HepG2 (cell line): ENCODE data around the gene STARD10. TPM values are rescaled to one million over a fixed set of nuclear protein-coding genes. Genes with fewer than 3 reads are reported as not detected.

Source experiments
- ATAC-seq: fragments of 200-7000 bp; cut with Tn5 transposase; 3 replicates; pipeline ENCODE4 v1.9.1; 2020; ENCODE audit warnings: mild to moderate bottlenecking, moderate library complexity
- BruUV-seq: library from RNA; stranded (reverse); fragments of 400-500 nt; replicated peaks from 2 replicates; lab custom pipeline; 2021; lab: Mats Ljungman, UMichigan
- CTCF ChIA-PET: fragments of 300-600 bp; formaldehyde crosslinking; extraction: SDS; loops from one replicate; lab custom pipeline; 2021; ENCODE audit warnings: low total read pairs, inconsistent platforms, low intra/inter-chr PET ratio; lab: Yijun Ruan, JAX
- POLR2A ChIA-PET: fragments of 350-600 bp; sonication (Branson Sonifier 250); formaldehyde crosslinking; loops from one replicate; lab custom pipeline; 2020; ENCODE audit warnings: antibody characterized with exemption, inconsistent platforms; lab: Yijun Ruan, JAX
- DNase-seq: peaks from one replicate; pipeline ENCODE4 v3.0.0-alpha.2; 2015; ENCODE audit warnings: low spot score
- FAIRE-seq: peaks from 3 replicates; lab custom pipeline; 2011; peaks lifted over from hg19 to GRCh38; lab: Jason Lieb, UNC
- H2AFZ ChIP-seq: one replicate; pipeline ENCODE4 v1.6.1; 2011; ENCODE audit warnings: low read length, inconsistent platforms
- H3K27ac ChIP-seq: fragments of 300-600 bp; 3 replicates; pipeline ENCODE4 v1.8.0; 2011; ENCODE audit warnings: mixed run types, mild to moderate bottlenecking, mixed read lengths, low read length, inconsistent platforms; ENCODE audit not compliant: insufficient read depth; ENCODE audit errors: extremely low read length
- H3K27me3 ChIP-seq, 2 experiments: fragments of 200-600 bp in 1 of 2; 2 replicates in 1 of 2; 3 replicates in 1 of 2; pipeline versions ENCODE4 v1.6.0 to v1.8.0; 2011; ENCODE audit warnings: low read length in 2 of 2, mild to moderate bottlenecking in 2 of 2, moderate library complexity in 2 of 2, inconsistent platforms in 1 of 2; ENCODE audit not compliant: insufficient read depth in 2 of 2, control insufficient read depth in 1 of 2
- H3K36me3 ChIP-seq, 2 experiments: fragments of 200-600 bp in 1 of 2; replicated peaks in 1 of 2; 2 replicates in 1 of 2; 3 replicates in 1 of 2; pipeline versions ENCODE4 v1.5.1 to v1.8.0; 2011; ENCODE audit warnings: low read length in 2 of 2, inconsistent platforms in 1 of 2; ENCODE audit not compliant: insufficient read depth in 2 of 2, control insufficient read depth in 1 of 2
- H3K4me1 ChIP-seq: 2 replicates; pipeline ENCODE4 v1.5.1; 2012; ENCODE audit warnings: low read length, inconsistent platforms; ENCODE audit not compliant: insufficient read depth
- H3K4me2 ChIP-seq: 2 replicates; pipeline ENCODE4 v1.6.0; 2011; ENCODE audit warnings: low read depth, low read length, inconsistent platforms
- H3K4me3 ChIP-seq, 3 experiments: fragments of 200-600 bp in 1 of 3; sonication (generic), shearing (Covaris generic) in 1 of 3; replicated peaks in 1 of 3; 2 replicates each; pipeline ENCODE4 v1.5.1; 2011 to 2016; ENCODE audit warnings: low read length in 3 of 3, inconsistent platforms in 2 of 3, low read depth in 2 of 3, mild to moderate bottlenecking in 2 of 3, control low read depth in 1 of 3, mixed read lengths in 1 of 3; ENCODE audit not compliant: insufficient read depth in 1 of 3
- H3K79me2 ChIP-seq: one replicate; pipeline ENCODE4 v1.6.1; 2011; ENCODE audit warnings: low read length, inconsistent platforms; ENCODE audit not compliant: insufficient read depth
- H3K9ac ChIP-seq: 2 replicates; pipeline ENCODE4 v1.6.0; 2011; ENCODE audit warnings: mild to moderate bottlenecking, low read depth, low read length, inconsistent platforms; ENCODE audit not compliant: insufficient read depth
- H3K9me3 ChIP-seq: 2 replicates; pipeline ENCODE4 v1.5.1; 2012; ENCODE audit warnings: mild to moderate bottlenecking, low read length
- H4K20me1 ChIP-seq: 2 replicates; pipeline ENCODE4 v1.6.0; 2011; ENCODE audit warnings: inconsistent platforms, mild to moderate bottlenecking, low read length, moderate library complexity; ENCODE audit not compliant: insufficient read depth
- ETV6 ChIP-seq: sonication (generic); formaldehyde crosslinking; conservative IDR thresholded peaks from 2 replicates; pipeline ENCODE4 v1.4.0; 2020; ENCODE audit warnings: missing genetic modification reagents
- FOXM1 ChIP-seq: sonication (generic); formaldehyde crosslinking; IDR thresholded peaks from 2 replicates; pipeline ENCODE4 v1.5.0; 2020; ENCODE audit warnings: missing genetic modification reagents
- HDAC6 ChIP-seq: fragments of 200-600 bp; sonication (generic); IDR thresholded peaks from 2 replicates; pipeline ENCODE4 v1.7.0; 2017; ENCODE audit warnings: mild to moderate bottlenecking, antibody characterized with exemption, low read length, low read depth
- MEF2D ChIP-seq: sonication (generic); formaldehyde crosslinking; IDR thresholded peaks from 2 replicates; pipeline ENCODE4 v1.5.1; 2020; ENCODE audit warnings: mild to moderate bottlenecking, missing genetic modification reagents
- NFE2L2 ChIP-seq: fragments of 150-350 bp; IDR thresholded peaks from 2 replicates; pipeline ENCODE4 v1.6.1; 2014; ENCODE audit warnings: low read length
- SAFB2 ChIP-seq: sonication (generic); formaldehyde crosslinking; IDR thresholded peaks from 2 replicates; pipeline ENCODE4 v1.5.1; 2020; ENCODE audit warnings: missing genetic modification reagents, low read depth, mild to moderate bottlenecking, borderline replicate concordance
- ZKSCAN5 ChIP-seq: sonication (generic); formaldehyde crosslinking; IDR thresholded peaks from 2 replicates; pipeline ENCODE4 v1.5.1; 2020; ENCODE audit warnings: mild to moderate bottlenecking, missing genetic modification reagents
- ZNF232 ChIP-seq: sonication (generic); formaldehyde crosslinking; IDR thresholded peaks from 2 replicates; pipeline ENCODE4 v1.4.0; 2020; ENCODE audit warnings: missing genetic modification reagents, borderline replicate concordance
- ZNF460 ChIP-seq: sonication (generic); formaldehyde crosslinking; IDR thresholded peaks from 2 replicates; pipeline ENCODE4 v1.5.1; 2020; ENCODE audit warnings: missing genetic modification reagents, mild to moderate bottlenecking, borderline replicate concordance
- WGBS: methylation state at CpG from one replicate; pipeline ENCODE4 v1.1.6; 2017; ENCODE audit warnings: low lambda C conversion rate; 5-methylcytosine and 5-hydroxymethylcytosine counted together
- in situ Hi-C: cut with HindIII; loops from 2 replicates; pipeline ENCODE4 v1.10.0; 2017; ENCODE audit warnings: low pct_unique_long_range_greater_than_20kb; ENCODE audit not compliant: extremely low pct_ligation_motif_present
- intact Hi-C: fragments of 100-400 bp; cut with micrococcal nuclease; formaldehyde crosslinking; loops from one replicate; pipeline ENCODE4 v1.10.0; 2022; ENCODE audit not compliant: unreplicated experiment
- polyA plus RNA-seq, 8 experiments: library from polyadenylated mRNA; depleted of rRNA in 3 of 8; stranded (reverse) in 7 of 8; unstranded in 1 of 8; fragments of >200 nt; fragmentation: Illumina TruSeq in 4 of 8; extraction: Trizol in 4 of 8; gene quantifications; 2 replicates each; pipeline versions ENCODE4 v1.2.1 to v1.2.3, GENCODE V29; 2011 to 2016; ENCODE audit warnings: low read depth in 4 of 8, missing spikeins in 1 of 8, mixed read lengths in 1 of 8; ENCODE audit not compliant: insufficient read depth in 1 of 8
- total RNA-seq, 5 experiments: library from RNA; depleted of rRNA; stranded (reverse); fragments of >200 nt; fragmentation: Illumina TruSeq; extraction: Trizol; gene quantifications; 2 replicates each; pipeline ENCODE4 v1.2.3, GENCODE V29; 2016; ENCODE audit warnings: low read depth in 1 of 5
- TF ChIP-seq, protein P1 (sequence below): sonication (generic); formaldehyde crosslinking; IDR thresholded peaks from 2 replicates; pipeline ENCODE4 v1.5.0; 2020; ENCODE audit warnings: mild to moderate bottlenecking, missing genetic modification reagents, borderline replicate concordance
- TF ChIP-seq, protein P2 (sequence below): sonication (generic); formaldehyde crosslinking; IDR thresholded peaks from 2 replicates; pipeline ENCODE4 v1.4.0; 2020; ENCODE audit warnings: missing genetic modification reagents, mild to moderate bottlenecking, borderline replicate concordance
- TF ChIP-seq, protein P3 (sequence below): sonication (generic); formaldehyde crosslinking; IDR thresholded peaks from 2 replicates; pipeline ENCODE4 v1.8.0; 2022; ENCODE audit warnings: low read depth, missing genetic modification reagents

The STARD10 gene
- total and polyA plus RNA-seq, 2 of the 13 experiments (the other 11 are each of a cell fraction or from before 2014, with no cell fraction given), result 260 to 341 TPM

DNA sequence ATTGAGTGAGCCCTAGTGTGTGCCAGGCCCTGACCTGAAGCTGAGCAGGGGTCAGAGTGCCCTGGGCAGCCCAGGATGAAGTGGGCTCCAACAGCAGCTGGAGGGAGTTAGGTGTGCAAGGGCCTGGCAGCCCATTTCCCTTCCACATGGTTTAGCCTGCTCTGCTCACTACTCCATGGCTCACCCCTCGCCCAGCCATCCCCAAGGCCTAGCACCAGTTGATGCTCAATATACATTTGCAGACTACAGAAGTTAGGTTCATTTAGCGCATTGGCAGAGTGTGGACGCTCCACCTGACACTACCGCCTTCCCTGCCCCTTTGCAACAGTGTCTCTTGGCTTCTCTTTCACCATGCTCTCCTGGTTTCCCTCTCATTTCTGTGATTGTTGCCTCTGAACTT, 24.1 kb upstream of the STARD10 start:
- no peak for TF ChIP-seq SAFB2 (CRISPR knock-in tag)
- TF ChIP-seq, protein P1, sequence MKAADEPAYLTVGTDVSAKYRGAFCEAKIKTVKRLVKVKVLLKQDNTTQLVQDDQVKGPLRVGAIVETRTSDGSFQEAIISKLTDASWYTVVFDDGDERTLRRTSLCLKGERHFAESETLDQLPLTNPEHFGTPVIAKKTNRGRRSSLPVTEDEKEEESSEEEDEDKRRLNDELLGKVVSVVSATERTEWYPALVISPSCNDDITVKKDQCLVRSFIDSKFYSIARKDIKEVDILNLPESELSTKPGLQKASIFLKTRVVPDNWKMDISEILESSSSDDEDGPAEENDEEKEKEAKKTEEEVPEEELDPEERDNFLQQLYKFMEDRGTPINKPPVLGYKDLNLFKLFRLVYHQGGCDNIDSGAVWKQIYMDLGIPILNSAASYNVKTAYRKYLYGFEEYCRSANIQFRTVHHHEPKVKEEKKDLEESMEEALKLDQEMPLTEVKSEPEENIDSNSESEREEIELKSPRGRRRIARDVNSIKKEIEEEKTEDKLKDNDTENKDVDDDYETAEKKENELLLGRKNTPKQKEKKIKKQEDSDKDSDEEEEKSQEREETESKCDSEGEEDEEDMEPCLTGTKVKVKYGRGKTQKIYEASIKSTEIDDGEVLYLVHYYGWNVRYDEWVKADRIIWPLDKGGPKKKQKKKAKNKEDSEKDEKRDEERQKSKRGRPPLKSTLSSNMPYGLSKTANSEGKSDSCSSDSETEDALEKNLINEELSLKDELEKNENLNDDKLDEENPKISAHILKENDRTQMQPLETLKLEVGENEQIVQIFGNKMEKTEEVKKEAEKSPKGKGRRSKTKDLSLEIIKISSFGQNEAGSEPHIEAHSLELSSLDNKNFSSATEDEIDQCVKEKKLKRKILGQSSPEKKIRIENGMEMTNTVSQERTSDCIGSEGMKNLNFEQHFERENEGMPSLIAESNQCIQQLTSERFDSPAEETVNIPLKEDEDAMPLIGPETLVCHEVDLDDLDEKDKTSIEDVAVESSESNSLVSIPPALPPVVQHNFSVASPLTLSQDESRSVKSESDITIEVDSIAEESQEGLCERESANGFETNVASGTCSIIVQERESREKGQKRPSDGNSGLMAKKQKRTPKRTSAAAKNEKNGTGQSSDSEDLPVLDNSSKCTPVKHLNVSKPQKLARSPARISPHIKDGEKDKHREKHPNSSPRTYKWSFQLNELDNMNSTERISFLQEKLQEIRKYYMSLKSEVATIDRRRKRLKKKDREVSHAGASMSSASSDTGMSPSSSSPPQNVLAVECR (CRISPR knock-in tag), result no peak
- no peak for TF ChIP-seq FOXM1 (CRISPR knock-in tag)
- TF ChIP-seq, protein P2, sequence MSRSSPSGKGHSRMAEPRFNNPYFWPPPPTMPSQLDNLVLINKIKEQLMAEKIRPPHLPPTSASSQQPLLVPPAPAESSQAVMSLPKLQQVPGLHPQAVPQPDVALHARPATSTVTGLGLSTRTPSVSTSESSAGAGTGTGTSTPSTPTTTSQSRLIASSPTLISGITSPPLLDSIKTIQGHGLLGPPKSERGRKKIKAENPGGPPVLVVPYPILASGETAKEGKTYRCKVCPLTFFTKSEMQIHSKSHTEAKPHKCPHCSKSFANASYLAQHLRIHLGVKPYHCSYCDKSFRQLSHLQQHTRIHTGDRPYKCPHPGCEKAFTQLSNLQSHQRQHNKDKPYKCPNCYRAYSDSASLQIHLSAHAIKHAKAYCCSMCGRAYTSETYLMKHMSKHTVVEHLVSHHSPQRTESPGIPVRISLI (CRISPR knock-in tag), result no peak
- TF ChIP-seq, protein P3, sequence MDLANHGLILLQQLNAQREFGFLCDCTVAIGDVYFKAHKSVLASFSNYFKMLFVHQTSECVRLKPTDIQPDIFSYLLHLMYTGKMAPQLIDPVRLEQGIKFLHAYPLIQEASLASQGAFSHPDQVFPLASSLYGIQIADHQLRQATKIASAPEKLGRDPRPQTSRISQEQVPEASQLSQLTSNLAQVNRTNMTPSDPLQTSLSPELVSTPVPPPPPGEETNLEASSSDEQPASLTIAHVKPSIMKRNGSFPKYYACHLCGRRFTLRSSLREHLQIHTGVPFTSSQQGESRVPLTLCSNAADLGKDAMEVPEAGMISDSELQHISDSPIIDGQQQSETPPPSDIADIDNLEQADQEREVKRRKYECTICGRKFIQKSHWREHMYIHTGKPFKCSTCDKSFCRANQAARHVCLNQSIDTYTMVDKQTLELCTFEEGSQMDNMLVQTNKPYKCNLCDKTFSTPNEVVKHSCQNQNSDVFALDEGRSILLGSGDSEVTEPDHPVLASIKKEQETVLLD (CRISPR knock-in tag), result no peak
- TF ChIP-seq MEF2D, result no peak
- TF ChIP-seq ZNF232, result no peak
- no peak for TF ChIP-seq ETV6 (CRISPR knock-in tag)
- no peak for TF ChIP-seq NFE2L2
- no peak for TF ChIP-seq HDAC6
- no peak for TF ChIP-seq ZNF460
- no peak for TF ChIP-seq ZKSCAN5 (CRISPR knock-in tag)
- TF ChIP-seq, all 625 proteins: peak for 0

More for the DNA sequence above, 24.1 kb upstream of the STARD10 start:
- no peak overlapping the region for H2AFZ ChIP-seq
- POLR2A ChIA-PET, result no interaction called here
- CTCF ChIA-PET, result no interaction called here
- H3K27me3 ChIP-seq, result no peaks in the 10 kb centered on the region; a peak in 1 of 5 replicates
- H3K36me3 ChIP-seq, result peaks cover 0 to 2% of the 10 kb centered on the region in 2 experiments; a peak in 2 of 5 replicates
- peaks cover 32% of the 10 kb centered on the region for H3K4me1 ChIP-seq
- H3K79me2 ChIP-seq, result peaks cover 8% of the 10 kb centered on the region
- H3K4me3 ChIP-seq, result no peak overlapping the region
- no peak overlapping the region for H3K9ac ChIP-seq
- 91% methylated on average over 3 of the region's 4 CpGs for WGBS
- no peak overlapping the region for H3K4me2 ChIP-seq
- FAIRE-seq, result no peak
- ATAC-seq, result no peak
- no peak for DNase-seq
- no TSS peak for BruUV-seq
- in situ Hi-C loops, result no loop called here
- H3K27ac ChIP-seq, result no peak overlapping the region
- intact Hi-C loops, result no loop called here
- H3K9me3 ChIP-seq, result no peaks in the 10 kb centered on the region
- H4K20me1 ChIP-seq, result no peaks in the 10 kb centered on the region
